OCI-LY7 (cell line): ENCODE measurements around the gene NDOR1. TPM values are rescaled to one million over a fixed set of nuclear protein-coding genes. Genes with fewer than 3 reads are reported as not detected.

Experiments used
- BruUV-seq: library from RNA; stranded (reverse); fragments of 400-500 nt; replicated peaks from 2 replicates; lab custom pipeline; 2021; lab: Mats Ljungman, UMichigan
- CTCF ChIA-PET: fragments of 300-600 bp; sonication (Branson Sonifier 250); formaldehyde crosslinking; loops from one replicate; lab custom pipeline; 2022; ENCODE audit warnings: antibody characterized with exemption; ENCODE audit not compliant: unreplicated experiment; lab: Charles Lee
- POLR2A ChIA-PET: fragments of 300-600 bp; sonication (Branson Sonifier 250); formaldehyde crosslinking; loops from one replicate; lab custom pipeline; 2022; ENCODE audit warnings: antibody characterized with exemption; lab: Charles Lee
- DNase-seq: peaks from one replicate; pipeline ENCODE4 v3.0.0-alpha.2; 2015; ENCODE audit warnings: low spot score
- H2AFZ ChIP-seq: fragments of 200-600 bp; sonication (generic), shearing (Covaris generic); 2 replicates; pipeline ENCODE4 v1.6.1; 2014; ENCODE audit warnings: mild to moderate bottlenecking, antibody characterized with exemption, low read length, moderate library complexity
- H3K27ac ChIP-seq: fragments of 200-600 bp; sonication (generic); 2 replicates; pipeline ENCODE4 v1.5.1; 2014; ENCODE audit warnings: mixed run types, low read depth, mild to moderate bottlenecking, moderate library complexity, low read length, inconsistent platforms; ENCODE audit not compliant: poor library complexity, severe bottlenecking
- H3K36me3 ChIP-seq: fragments of 200-600 bp; sonication (generic); 2 replicates; pipeline ENCODE4 v1.6.1; 2014; ENCODE audit warnings: mild to moderate bottlenecking, antibody characterized with exemption, low read length, moderate library complexity, mixed read lengths; ENCODE audit not compliant: insufficient read depth
- H3K4me1 ChIP-seq: fragments of 200-600 bp; sonication (generic); 2 replicates; pipeline ENCODE4 v1.5.1; 2014; ENCODE audit warnings: mild to moderate bottlenecking, low read length; ENCODE audit not compliant: insufficient read depth, poor library complexity, severe bottlenecking
- H3K4me2 ChIP-seq: fragments of 200-600 bp; sonication (generic); 2 replicates; pipeline ENCODE4 v1.6.1; 2014; ENCODE audit warnings: mild to moderate bottlenecking, low read length
- H3K4me3 ChIP-seq: fragments of 200-600 bp; sonication (generic); 2 replicates; pipeline ENCODE4 v1.5.1; 2014; ENCODE audit warnings: mild to moderate bottlenecking, low read depth, low read length; ENCODE audit not compliant: poor library complexity, severe bottlenecking
- H3K79me2 ChIP-seq: fragments of 200-600 bp; sonication (generic); 2 replicates; pipeline ENCODE4 v1.6.1; 2016; ENCODE audit warnings: low read depth, mild to moderate bottlenecking, low read length, moderate library complexity, mixed read lengths; ENCODE audit not compliant: insufficient read depth
- H3K9me2 ChIP-seq: fragments of 200-600 bp; sonication (generic); 2 replicates; pipeline ENCODE4 v1.6.1; 2016; ENCODE audit warnings: mild to moderate bottlenecking, low read length, mixed read lengths; ENCODE audit not compliant: insufficient read depth
- H3K9me3 ChIP-seq: fragments of 200-600 bp; sonication (generic); 2 replicates; pipeline ENCODE4 v1.6.1; 2014; ENCODE audit warnings: mild to moderate bottlenecking, mixed run types, low read length, mixed read lengths
- H4K20me1 ChIP-seq: fragments of 200-600 bp; sonication (generic); 2 replicates; pipeline ENCODE4 v1.6.1; 2014; ENCODE audit warnings: mild to moderate bottlenecking, antibody characterized with exemption, low read length, moderate library complexity, mixed read lengths; ENCODE audit not compliant: insufficient read depth
- CTCF ChIP-seq: fragments of 200-600 bp; sonication (generic); conservative IDR thresholded peaks from 2 replicates; pipeline ENCODE4 v1.5.1; 2014; ENCODE audit warnings: mild to moderate bottlenecking, antibody characterized with exemption, low read length, moderate library complexity, mixed read lengths
- EZH2phosphoT487 ChIP-seq: fragments of 200-600 bp; sonication (generic); IDR thresholded peaks from 2 replicates; pipeline ENCODE4 v1.6.1; 2018; ENCODE audit warnings: low read depth, borderline replicate concordance, mild to moderate bottlenecking, mixed run types, antibody characterized with exemption, low read length, moderate library complexity, mixed read lengths
- intact Hi-C: fragments of 100-400 bp; cut with micrococcal nuclease; formaldehyde crosslinking; loops from one replicate; pipeline ENCODE4 v1.10.0; 2022; ENCODE audit not compliant: unreplicated experiment
- total RNA-seq, 2 experiments: library from RNA; depleted of rRNA in 1 of 2; stranded (reverse); fragments of >200 nt in 1 of 2; shearing (Covaris generic) in 1 of 2; gene quantifications; 2 replicates each; pipeline ENCODE4 v1.2.3, GENCODE V29; 2014 to 2022

Gene NDOR1
- total RNA-seq, 2 experiments from 2014 or later = 30.4 to 61.9 TPM

GRCh38 chr9:137164370-137165249 is 40.9 kb upstream of the NDOR1 start:
- intact Hi-C loops = no loop called here
- no peaks in the 10 kb centered on the region for H3K36me3 ChIP-seq
- H3K27ac ChIP-seq = no peak overlapping the region
- no TSS peak for BruUV-seq
- H4K20me1 ChIP-seq = no peaks in the 10 kb centered on the region
- no peak for DNase-seq
- no peaks in the 10 kb centered on the region for H3K9me2 ChIP-seq
- no peak overlapping the region for H3K4me2 ChIP-seq
- H3K4me1 ChIP-seq = peaks cover 5% of the 10 kb centered on the region
- H3K9me3 ChIP-seq = no peaks in the 10 kb centered on the region
- H2AFZ ChIP-seq = no peak overlapping the region
- H3K79me2 ChIP-seq = no peaks in the 10 kb centered on the region
- ChIA-PET POLR2A (no interaction called here), CTCF (no interaction called here)
- TF ChIP-seq EZH2phosphoT487 = no peak
- no peak for TF ChIP-seq CTCF
- H3K4me3 ChIP-seq = no peak overlapping the region

- intact Hi-C loops = no loop called here
Observed at GRCh38 chr9:137165250-137165836, 40.2 kb upstream of the NDOR1 start.

More at GRCh38 chr9:137165250-137165836, 40.2 kb upstream of the NDOR1 start:
- Histone ChIP-seq H3K79me2 (no peaks in the 10 kb centered on the region), H3K4me3 (no peak overlapping the region), H3K4me1 (peaks cover 4% of the 10 kb centered on the region), H3K9me2 (no peaks in the 10 kb centered on the region), H3K9me3 (no peaks in the 10 kb centered on the region), H4K20me1 (no peaks in the 10 kb centered on the region), H2AFZ (no peak overlapping the region), H3K4me2 (no peak overlapping the region), H3K27ac (no peak overlapping the region), H3K36me3 (no peaks in the 10 kb centered on the region)
- CTCF ChIA-PET = no interaction called here
- DNase-seq = no peak
- POLR2A ChIA-PET = no interaction called here
- no TSS peak for BruUV-seq
- TF ChIP-seq EZH2phosphoT487 (no peak), CTCF (no peak)
